Neuronal stem cell (in vitro differentiated cells): ENCODE data around the gene TACC3.

Experiments used
- DNase-seq: peaks from one replicate; pipeline ENCODE4 v3.0.0-alpha.2; 2013; ENCODE audit warnings: low spot score
- H2AFZ ChIP-seq: one replicate; pipeline ENCODE4 v1.6.1; 2013; ENCODE audit warnings: mild to moderate bottlenecking, low read length, inconsistent platforms
- H2AK5ac ChIP-seq: 2 replicates; pipeline ENCODE4 v1.6.1; 2013; ENCODE audit warnings: low read depth, mild to moderate bottlenecking, inconsistent platforms, low read length, moderate library complexity, mixed read lengths
- H2BK120ac ChIP-seq: 2 replicates; pipeline ENCODE4 v1.6.1; 2013; ENCODE audit warnings: low read depth, mild to moderate bottlenecking, inconsistent platforms, low read length, moderate library complexity, mixed read lengths
- H2BK12ac ChIP-seq: one replicate; pipeline ENCODE4 v1.6.1; 2013; ENCODE audit warnings: low read length, inconsistent platforms
- H2BK15ac ChIP-seq: 2 replicates; pipeline ENCODE4 v1.6.1; 2013; ENCODE audit warnings: mild to moderate bottlenecking, low read length, inconsistent platforms, mixed read lengths
- H2BK5ac ChIP-seq: one replicate; pipeline ENCODE4 v1.6.1; 2013; ENCODE audit warnings: inconsistent platforms, mild to moderate bottlenecking, low read length, moderate library complexity
- H3K14ac ChIP-seq: one replicate; pipeline ENCODE4 v1.6.1; 2013; ENCODE audit warnings: low read length, inconsistent platforms
- H3K18ac ChIP-seq: 2 replicates; pipeline ENCODE4 v1.6.1; 2013; ENCODE audit warnings: low read length, inconsistent platforms
- H3K23ac ChIP-seq: 2 replicates; pipeline ENCODE4 v1.6.1; 2013; ENCODE audit warnings: low read depth, mild to moderate bottlenecking, mixed read lengths, low read length, inconsistent platforms; ENCODE audit not compliant: poor library complexity
- H3K27ac ChIP-seq: replicated peaks from 3 replicates; pipeline ENCODE4 v1.5.1; 2013; ENCODE audit warnings: low read length, inconsistent platforms
- H3K27me3 ChIP-seq, 3 experiments: 2 replicates each; pipeline ENCODE4 v1.6.1; 2013; ENCODE audit warnings: low read length in 3 of 3, mild to moderate bottlenecking in 2 of 3, inconsistent platforms in 1 of 3, low read depth in 1 of 3, mixed read lengths in 1 of 3, moderate library complexity in 1 of 3; ENCODE audit not compliant: control insufficient read depth in 3 of 3, insufficient read depth in 3 of 3
- H3K36me3 ChIP-seq, 2 donors: replicated peaks in 1 of 2; 2 replicates each; pipeline ENCODE4 v1.6.1; 2013; ENCODE audit warnings: low read length in 2 of 2; ENCODE audit not compliant: control insufficient read depth in 2 of 2, insufficient read depth in 2 of 2
- H3K4ac ChIP-seq: 2 replicates; pipeline ENCODE4 v1.6.1; 2013; ENCODE audit warnings: inconsistent platforms, mild to moderate bottlenecking, low read length, moderate library complexity
- H3K4me1 ChIP-seq, 2 donors: 1 replicate in 1 of 2; 2 replicates in 1 of 2; pipeline ENCODE4 v1.6.1; 2013; ENCODE audit warnings: low read length in 2 of 2, low read depth in 1 of 2; ENCODE audit not compliant: control insufficient read depth in 2 of 2, insufficient read depth in 1 of 2
- H3K4me2 ChIP-seq: one replicate; pipeline ENCODE4 v1.6.1; 2013; ENCODE audit warnings: mild to moderate bottlenecking, low read length, inconsistent platforms; ENCODE audit not compliant: insufficient read depth, poor library complexity, severe bottlenecking
- H3K4me3 ChIP-seq, 2 donors: 2 replicates each; pipeline ENCODE4 v1.5.1; 2013; ENCODE audit warnings: low read length in 2 of 2, mild to moderate bottlenecking in 2 of 2, inconsistent platforms in 1 of 2, moderate library complexity in 1 of 2
- H3K79me1 ChIP-seq: one replicate; pipeline ENCODE4 v1.6.1; 2013; ENCODE audit warnings: low read depth, mild to moderate bottlenecking, inconsistent platforms, low read length, moderate library complexity
- H3K9ac ChIP-seq: one replicate; pipeline ENCODE4 v1.6.1; 2013; ENCODE audit warnings: mild to moderate bottlenecking, low read depth, low read length, inconsistent platforms; ENCODE audit not compliant: poor library complexity
- H3K9me3 ChIP-seq, 2 donors: replicated peaks in 1 of 2; 2 replicates each; pipeline versions ENCODE3 to v1.6.1; 2013; ENCODE audit warnings: low read length in 2 of 2, mild to moderate bottlenecking in 2 of 2, inconsistent platforms in 1 of 2, low read depth in 1 of 2, mixed read lengths in 1 of 2, moderate library complexity in 1 of 2; ENCODE audit not compliant: control insufficient read depth in 2 of 2, insufficient read depth in 1 of 2
- H4K8ac ChIP-seq: one replicate; pipeline ENCODE4 v1.6.1; 2013; ENCODE audit warnings: low read depth, mild to moderate bottlenecking, inconsistent platforms, low read length, moderate library complexity
- H4K91ac ChIP-seq: one replicate; pipeline ENCODE4 v1.6.1; 2013; ENCODE audit warnings: low read length, low read depth, mild to moderate bottlenecking, inconsistent platforms; ENCODE audit not compliant: poor library complexity
- WGBS, 2 donors: extraction: QIAGEN DNeasy Blood & Tissue Kit; methylation state at CpG; one replicate each; pipeline ENCODE4 v1.1.7; 2013; ENCODE audit warnings: missing lambda C conversion rate in 2 of 2, mixed read lengths in 1 of 2; ENCODE audit not compliant: insufficient read length in 2 of 2, insufficient replicate concordance in 1 of 2; ENCODE audit errors: extremely low coverage in 2 of 2; 5-methylcytosine and 5-hydroxymethylcytosine counted together

Gene TACC3

GRCh38 chr4:1786544-1787362 is 65.4 kb downstream of the TACC3 start:
- H4K91ac ChIP-seq = no peak overlapping the region
- no peak overlapping the region for H2BK12ac ChIP-seq
- peak overlapping the region; percentile 99 for H2BK15ac ChIP-seq
- peaks cover 0 to 2% of the 10 kb centered on the region in 2 donors for H3K9me3 ChIP-seq
- H3K18ac ChIP-seq = no peak overlapping the region
- H4K8ac ChIP-seq = no peak overlapping the region
- peaks cover 0 to 44% (median 5%) of the 10 kb centered on the region in 3 experiments for H3K27me3 ChIP-seq
- peak overlapping the region; percentile 38 for H3K14ac ChIP-seq
- H3K23ac ChIP-seq = no peak overlapping the region
- H3K9ac ChIP-seq = no peak overlapping the region
- H3K4ac ChIP-seq = peak overlapping the region; percentile 2
- H3K4me3 ChIP-seq = no peak overlapping the region
- H3K79me1 ChIP-seq = peaks cover 2% of the 10 kb centered on the region
- no peaks in the 10 kb centered on the region for H3K36me3 ChIP-seq
- H3K27ac ChIP-seq = no peak overlapping the region
- H3K4me1 ChIP-seq = peaks cover 7 to 36% of the 10 kb centered on the region in 2 donors
- WGBS, 2 donors = no CpG with 5 or more reads among the region's 34 CpGs
- H2BK5ac ChIP-seq = no peak overlapping the region
- no peak overlapping the region for H3K4me2 ChIP-seq
- peak overlapping the region; percentile 99 for H2AK5ac ChIP-seq
- H2BK120ac ChIP-seq = no peak overlapping the region
- H2AFZ ChIP-seq = no peak overlapping the region
- DNase-seq = no peak

GRCh38 chr4:1787411-1788077 is 66.2 kb downstream of the TACC3 start:
- Histone ChIP-seq H2AK5ac (peak overlapping the region; percentile 82), H2BK15ac (peak overlapping the region; percentile 99), H3K4me2 (no peak overlapping the region), H3K14ac (peak overlapping the region; percentile 85), H3K9me3 (peaks cover 0 to 3% of the 10 kb centered on the region in 2 donors), H3K4me1 (peaks cover 10 to 37% of the 10 kb centered on the region in 2 donors), H3K36me3 (no peaks in the 10 kb centered on the region), H3K79me1 (peaks cover 2% of the 10 kb centered on the region), H3K9ac (no peak overlapping the region), H3K18ac (peak overlapping the region; percentile 49), H3K27me3 (peaks cover 0 to 52% (median 13%) of the 10 kb centered on the region in 3 experiments), H3K4ac (no peak overlapping the region), H3K27ac (no peak overlapping the region), H3K4me3 (no peak overlapping the region), H4K91ac (no peak overlapping the region), H2BK12ac (no peak overlapping the region), H2BK120ac (no peak overlapping the region), H2AFZ (no peak overlapping the region), H4K8ac (no peak overlapping the region), H2BK5ac (no peak overlapping the region), H3K23ac (peak overlapping the region; percentile 56)
- DNase-seq = no peak
- no CpG with 5 or more reads among the region's 25 CpGs for WGBS, 2 donors

- no peaks in the 10 kb centered on the region for H3K36me3 ChIP-seq
- no peak for DNase-seq
- H3K23ac ChIP-seq = no peak overlapping the region
- H3K27me3 ChIP-seq = peaks cover 0 to 55% (median 15%) of the 10 kb centered on the region in 3 experiments
- H4K91ac ChIP-seq = no peak overlapping the region
- no peak overlapping the region for H2BK120ac ChIP-seq
- H2AK5ac ChIP-seq = no peak overlapping the region
- H2BK5ac ChIP-seq = no peak overlapping the region
- no peak overlapping the region for H4K8ac ChIP-seq
- H3K79me1 ChIP-seq = peaks cover 2% of the 10 kb centered on the region
- H3K4ac ChIP-seq = no peak overlapping the region
- H3K4me3 ChIP-seq = no peak overlapping the region
- no peak overlapping the region for H2AFZ ChIP-seq
- H3K14ac ChIP-seq = no peak overlapping the region
- H3K4me1 ChIP-seq = peaks cover 12 to 38% of the 10 kb centered on the region in 2 donors
- H3K27ac ChIP-seq = no peak overlapping the region
- H2BK12ac ChIP-seq = no peak overlapping the region
- peaks cover 0 to 3% of the 10 kb centered on the region in 2 donors for H3K9me3 ChIP-seq
- no peak overlapping the region for H3K4me2 ChIP-seq
- no CpG with 5 or more reads among the region's 13 CpGs for WGBS, 2 donors
- no peak overlapping the region for H3K18ac ChIP-seq
- no peak overlapping the region for H2BK15ac ChIP-seq
- H3K9ac ChIP-seq = no peak overlapping the region
Measured at GRCh38 chr4:1788254-1788973, 67.1 kb downstream of the TACC3 start.
